ENCODE results near the gene PILRA. TPM values are rescaled to one million over a fixed set of nuclear protein-coding genes. Genes with fewer than 3 reads are reported as not detected.
"Not testable (repeated sequence)": the region's sequence is repeated elsewhere in the genome, so short reads cannot be mapped to it uniquely, and the experiment has no call there.

Gene PILRA
- total and polyA plus RNA-seq, 9 donors = 1.3 to 6.1 (median 2.3) TPM

DNA sequence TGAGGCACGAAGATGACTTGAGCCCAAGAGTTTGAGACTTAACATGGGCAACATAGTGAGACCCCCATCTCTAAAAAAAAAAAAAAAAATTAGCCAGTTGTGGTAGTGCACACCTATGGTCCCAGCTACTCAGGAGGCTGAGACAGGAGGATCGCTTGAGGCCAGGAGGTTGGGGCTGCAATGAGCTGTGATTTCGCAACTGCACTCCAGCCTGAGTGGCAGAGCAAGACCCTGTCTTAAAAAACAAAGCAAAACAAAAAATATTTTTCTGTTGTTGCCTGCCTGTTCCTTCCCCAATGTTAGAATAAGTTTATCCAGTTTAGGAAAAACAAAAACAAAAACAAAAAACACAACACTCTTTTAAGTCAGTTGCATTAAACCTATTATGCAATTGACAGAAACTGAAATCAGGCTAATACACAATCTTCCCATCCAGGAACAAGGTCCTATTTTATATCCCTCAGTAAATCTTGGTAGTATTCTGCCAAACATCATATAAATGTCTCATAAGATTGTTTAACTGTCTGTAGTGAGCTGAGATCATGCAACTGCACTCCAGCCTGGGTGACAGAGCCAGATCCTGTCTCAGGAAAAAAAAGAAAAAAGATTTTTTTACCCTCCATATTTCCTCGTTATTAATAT is 4.9 kb downstream of the PILRA start:
- H3K27ac ChIP-seq (ENCODE audit: low read length) = no peak overlapping the region
- H3K4me1 ChIP-seq (ENCODE audit: control insufficient read depth, insufficient read depth, low read length) = peaks cover 4% of the 10 kb centered on the region
- 80% methylated on average over 1 of the region's 4 CpGs for WGBS (ENCODE audit: insufficient coverage)
- H3K4me3 ChIP-seq (ENCODE audit: low read length) = no peak overlapping the region
- no peaks in the 10 kb centered on the region for H3K9me3 ChIP-seq (replicated peaks; ENCODE audit: control insufficient read depth, low read depth, low read length)
- no peaks in the 10 kb centered on the region for H3K36me3 ChIP-seq (ENCODE audit: control insufficient read depth, insufficient read depth, low read length)
- no peak for DNase-seq
- no peaks in the 10 kb centered on the region for H3K27me3 ChIP-seq (ENCODE audit: control insufficient read depth, insufficient read depth, low read length)

DNA sequence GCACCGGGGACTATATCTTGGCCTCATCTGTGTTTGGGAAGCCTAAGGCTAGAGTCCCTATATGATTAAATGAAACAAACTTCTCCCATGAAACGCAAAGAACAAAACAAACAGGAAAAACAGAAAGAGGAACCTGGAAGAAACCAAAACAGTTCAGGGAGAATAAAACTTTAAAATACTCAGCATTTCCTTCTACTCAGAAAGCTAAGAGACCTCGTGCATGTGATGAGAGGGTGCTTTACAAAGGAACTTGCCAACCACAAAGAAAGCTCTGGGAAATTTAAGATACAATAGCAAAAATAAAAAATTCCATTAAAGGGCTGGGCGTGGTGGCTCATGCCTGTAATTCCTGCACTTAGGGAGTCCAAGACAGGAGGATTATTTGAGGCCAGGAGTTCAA is 6.9 kb downstream of the PILRA start:
- DNase-seq = peak; percentile 69
- Histone ChIP-seq H3K27ac (ENCODE audit: low read length) (peak overlapping the region; percentile 38), H3K4me1 (ENCODE audit: control insufficient read depth, insufficient read depth, low read length) (peaks cover 2% of the 10 kb centered on the region), H3K36me3 (ENCODE audit: control insufficient read depth, insufficient read depth, low read length) (no peaks in the 10 kb centered on the region), H3K4me3 (ENCODE audit: low read length) (no peak overlapping the region), H3K27me3 (ENCODE audit: control insufficient read depth, insufficient read depth, low read length) (no peaks in the 10 kb centered on the region), H3K9me3 (replicated peaks; ENCODE audit: control insufficient read depth, low read depth, low read length) (no peaks in the 10 kb centered on the region)
- WGBS (ENCODE audit: insufficient coverage) = 40% methylated on average over 1 of the region's 4 CpGs

DNA sequence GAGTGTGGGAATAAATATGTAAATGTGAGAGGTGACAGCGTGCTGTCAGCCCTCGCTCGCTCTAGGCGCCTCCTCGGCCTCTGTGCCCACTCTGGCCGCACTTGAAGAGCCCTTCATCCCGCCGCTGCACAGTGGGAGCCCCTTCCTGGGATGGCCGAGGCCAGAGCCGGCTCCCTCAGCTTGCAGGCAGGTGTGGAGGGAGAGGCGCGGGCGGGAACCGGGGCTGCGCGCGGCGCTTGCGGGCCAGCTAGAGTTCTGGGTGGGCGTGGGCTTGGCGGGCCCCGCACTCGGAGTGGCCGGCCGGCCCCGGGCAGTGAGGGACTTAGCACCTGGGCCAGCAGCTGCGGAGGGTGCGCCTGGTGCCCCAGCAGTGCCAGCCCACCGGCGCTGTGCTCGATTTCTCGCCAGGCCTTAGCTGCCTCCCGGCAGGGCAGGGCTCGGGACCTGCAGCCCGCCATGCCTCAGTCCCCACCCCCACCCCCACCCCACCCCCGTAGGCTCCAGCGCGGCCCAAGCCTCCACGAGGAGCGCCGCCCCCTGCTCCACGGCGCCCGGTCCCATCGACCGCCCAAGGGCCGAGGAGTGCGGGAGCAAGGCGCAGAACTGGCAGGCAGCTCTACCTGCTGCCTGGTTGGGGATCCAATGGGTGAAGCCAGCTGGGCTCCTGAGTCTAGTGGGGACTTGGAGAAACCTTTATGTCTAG is 8.4 kb downstream of the PILRA start:
- not testable (repeated sequence) for H3K4me3 ChIP-seq (ENCODE audit: low read length); H3K27ac ChIP-seq (ENCODE audit: low read length); DNase-seq; H3K9me3 ChIP-seq (replicated peaks; ENCODE audit: control insufficient read depth, low read depth, low read length); H3K36me3 ChIP-seq (ENCODE audit: control insufficient read depth, insufficient read depth, low read length); H3K4me1 ChIP-seq (ENCODE audit: control insufficient read depth, insufficient read depth, low read length); H3K27me3 ChIP-seq (ENCODE audit: control insufficient read depth, insufficient read depth, low read length)
- WGBS (ENCODE audit: insufficient coverage) = 84% methylated on average over 33 of the region's 49 CpGs

DNA sequence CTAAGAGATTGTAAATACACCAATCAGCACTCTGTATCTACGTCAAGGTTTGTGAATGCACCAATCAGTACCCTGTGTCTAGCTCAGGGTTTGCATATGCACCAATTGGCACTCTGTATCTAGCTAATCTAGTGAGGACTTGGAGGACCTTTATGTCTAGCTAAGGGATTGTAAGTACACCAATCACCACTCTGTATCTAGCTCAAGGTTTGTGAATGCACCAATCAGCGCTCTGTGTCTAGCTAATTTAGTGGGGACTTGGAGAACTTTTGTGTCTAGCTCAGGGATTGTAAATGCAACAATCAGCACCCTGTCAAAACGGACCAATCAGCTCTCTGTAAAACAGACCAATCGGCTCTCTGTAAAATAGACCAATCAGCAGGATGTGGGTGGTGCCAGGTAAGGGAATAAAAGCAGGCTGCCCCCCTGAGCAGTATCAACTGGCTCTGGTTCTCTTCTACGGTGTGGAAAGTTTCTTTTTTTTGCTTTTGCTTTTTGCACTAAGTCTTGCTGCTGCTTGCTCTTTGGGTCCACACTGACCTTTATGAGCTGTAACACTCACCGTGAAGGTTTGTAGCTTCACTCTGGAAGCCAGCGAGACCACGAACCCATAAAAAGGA is 9.1 kb downstream of the PILRA start:
- not testable (repeated sequence) for H3K36me3 ChIP-seq (ENCODE audit: control insufficient read depth, insufficient read depth, low read length); H3K27ac ChIP-seq (ENCODE audit: low read length); H3K4me3 ChIP-seq (ENCODE audit: low read length); H3K4me1 ChIP-seq (ENCODE audit: control insufficient read depth, insufficient read depth, low read length); DNase-seq; H3K9me3 ChIP-seq (replicated peaks; ENCODE audit: control insufficient read depth, low read depth, low read length); H3K27me3 ChIP-seq (ENCODE audit: control insufficient read depth, insufficient read depth, low read length)
- 64% methylated on average over 4 of the region's 8 CpGs for WGBS (ENCODE audit: insufficient coverage)

DNA sequence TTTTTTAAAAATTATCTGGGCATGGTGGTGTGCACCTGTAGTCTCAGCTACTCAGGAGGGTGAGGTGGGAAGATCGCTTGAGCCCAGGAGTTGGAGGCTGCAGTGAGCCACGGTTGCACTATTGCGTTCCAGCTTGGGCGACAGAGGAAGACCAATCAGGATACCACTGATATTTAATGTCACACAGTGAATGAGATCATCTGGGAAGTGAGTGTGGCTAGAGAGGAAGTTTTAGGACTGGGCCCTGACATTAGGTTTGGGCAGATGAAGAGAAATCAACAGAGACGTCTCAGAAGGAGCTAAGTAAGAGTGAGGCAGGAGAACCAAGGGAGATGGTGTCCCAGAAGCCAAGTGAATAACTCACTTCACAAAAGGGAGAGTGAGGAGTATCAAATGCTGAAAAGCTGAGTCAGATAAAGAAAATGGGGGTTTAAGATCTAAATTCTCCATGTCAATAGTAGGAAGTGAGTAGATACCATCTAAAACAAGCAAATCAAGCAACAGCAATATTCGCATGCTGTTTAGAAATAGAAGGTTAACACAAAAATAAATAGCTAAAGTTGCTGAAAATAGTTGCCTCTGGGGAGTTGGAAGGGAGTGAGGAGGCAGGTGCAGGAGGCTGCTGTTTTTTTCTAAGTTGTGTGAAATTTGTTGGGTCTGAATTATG is 11.5 kb downstream of the PILRA start:
- H3K4me1 ChIP-seq (ENCODE audit: control insufficient read depth, insufficient read depth, low read length) = peaks cover 2% of the 10 kb centered on the region
- no peaks in the 10 kb centered on the region for H3K9me3 ChIP-seq (replicated peaks; ENCODE audit: control insufficient read depth, low read depth, low read length)
- 80% methylated on average over 3 of the region's 6 CpGs for WGBS (ENCODE audit: insufficient coverage)
- H3K27ac ChIP-seq (ENCODE audit: low read length) = no peak overlapping the region
- H3K4me3 ChIP-seq (ENCODE audit: low read length) = no peak overlapping the region
- H3K27me3 ChIP-seq (ENCODE audit: control insufficient read depth, insufficient read depth, low read length) = no peaks in the 10 kb centered on the region
- H3K36me3 ChIP-seq (ENCODE audit: control insufficient read depth, insufficient read depth, low read length) = no peaks in the 10 kb centered on the region
- DNase-seq = no peak

DNA sequence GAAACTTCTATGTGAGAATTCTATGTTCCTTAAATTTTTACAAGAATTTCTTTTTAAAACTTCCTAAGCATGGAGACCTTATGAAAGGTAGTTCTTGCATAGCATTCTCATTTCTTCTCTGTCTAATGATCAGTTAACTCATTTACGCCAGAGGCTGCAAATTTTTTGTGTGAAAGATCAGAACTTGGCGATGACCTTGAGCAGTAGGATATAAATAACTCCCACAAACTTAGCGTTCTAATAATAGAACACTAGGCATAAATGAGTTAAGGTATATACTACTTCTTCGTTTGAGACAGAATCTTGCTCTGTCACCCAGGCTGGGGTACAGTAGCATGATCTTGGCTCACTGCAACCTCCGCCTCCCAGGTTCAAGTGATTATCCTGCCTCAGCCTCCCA is 13.7 kb downstream of the PILRA start:
- Histone ChIP-seq H3K4me1 (ENCODE audit: control insufficient read depth, insufficient read depth, low read length) (peaks cover 2% of the 10 kb centered on the region), H3K9me3 (replicated peaks; ENCODE audit: control insufficient read depth, low read depth, low read length) (no peaks in the 10 kb centered on the region), H3K36me3 (ENCODE audit: control insufficient read depth, insufficient read depth, low read length) (no peaks in the 10 kb centered on the region), H3K27me3 (ENCODE audit: control insufficient read depth, insufficient read depth, low read length) (no peaks in the 10 kb centered on the region), H3K27ac (ENCODE audit: low read length) (no peak overlapping the region), H3K4me3 (ENCODE audit: low read length) (no peak overlapping the region)
- no peak for DNase-seq
- no CpG with 5 or more reads among the region's 5 CpGs for WGBS (ENCODE audit: insufficient coverage)

DNA sequence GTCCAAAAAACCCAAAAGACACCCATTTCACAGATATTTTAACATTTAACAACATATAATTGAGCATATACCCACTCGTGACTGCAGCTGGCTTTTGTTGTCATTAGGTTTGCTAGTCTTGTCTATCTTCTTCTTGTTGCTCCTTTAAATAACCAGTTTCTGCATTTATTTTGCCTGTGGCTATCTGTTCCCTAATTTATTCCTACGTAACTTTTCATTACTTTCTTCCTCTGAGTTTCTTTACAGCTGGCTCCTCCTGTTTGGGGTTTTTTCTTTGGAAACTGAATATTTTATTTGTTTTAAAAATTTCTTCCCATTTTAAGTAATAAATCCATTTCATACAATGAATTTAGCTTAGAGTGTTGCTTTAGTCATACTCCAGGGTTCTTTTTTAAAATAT is 14.4 kb downstream of the PILRA start:
- Histone ChIP-seq H3K4me3 (ENCODE audit: low read length) (no peak overlapping the region), H3K27me3 (ENCODE audit: control insufficient read depth, insufficient read depth, low read length) (no peaks in the 10 kb centered on the region), H3K4me1 (ENCODE audit: control insufficient read depth, insufficient read depth, low read length) (peaks cover 2% of the 10 kb centered on the region), H3K36me3 (ENCODE audit: control insufficient read depth, insufficient read depth, low read length) (no peaks in the 10 kb centered on the region), H3K27ac (ENCODE audit: low read length) (no peak overlapping the region), H3K9me3 (replicated peaks; ENCODE audit: control insufficient read depth, low read depth, low read length) (no peaks in the 10 kb centered on the region)
- 50% methylated on average over 1 of the region's 2 CpGs for WGBS (ENCODE audit: insufficient coverage)
- no peak for DNase-seq

DNA sequence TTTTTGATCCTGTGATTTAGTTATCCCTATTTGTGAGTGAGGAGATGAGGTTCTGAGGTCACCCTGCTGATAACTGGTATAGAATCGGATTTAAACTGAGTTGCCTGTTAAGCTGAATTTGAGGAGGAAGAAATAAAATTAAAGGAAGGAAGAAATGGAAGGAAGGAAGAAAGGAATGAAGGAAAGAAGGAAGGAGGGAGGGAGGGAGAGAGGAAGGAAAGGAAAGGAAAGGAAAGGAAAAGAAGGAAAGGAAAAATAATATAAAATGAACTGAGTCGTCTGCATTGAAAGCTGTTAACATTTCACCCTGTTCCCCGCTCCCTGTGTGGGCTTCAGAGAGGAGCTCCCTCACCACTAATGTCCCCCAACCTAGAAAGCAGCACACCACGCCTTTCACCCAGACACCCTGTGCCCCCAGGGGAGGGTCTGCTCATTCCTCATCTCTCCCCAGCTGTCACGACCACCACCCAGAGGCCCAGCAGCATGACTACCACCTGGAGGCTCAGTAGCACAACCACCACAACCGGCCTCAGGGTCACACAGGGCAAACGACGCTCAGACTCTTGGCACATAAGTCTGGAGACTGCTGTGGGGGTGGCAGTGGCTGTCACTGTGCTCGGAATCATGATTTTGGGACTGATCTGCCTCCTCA is 16.3 kb downstream of the PILRA start:
- WGBS (ENCODE audit: insufficient coverage) = 65% methylated on average over 3 of the region's 9 CpGs
- Histone ChIP-seq H3K27ac (ENCODE audit: low read length) (no peak overlapping the region), H3K4me1 (ENCODE audit: control insufficient read depth, insufficient read depth, low read length) (no peaks in the 10 kb centered on the region), H3K27me3 (ENCODE audit: control insufficient read depth, insufficient read depth, low read length) (no peaks in the 10 kb centered on the region), H3K4me3 (ENCODE audit: low read length) (no peak overlapping the region), H3K9me3 (replicated peaks; ENCODE audit: control insufficient read depth, low read depth, low read length) (no peaks in the 10 kb centered on the region), H3K36me3 (ENCODE audit: control insufficient read depth, insufficient read depth, low read length) (no peaks in the 10 kb centered on the region)
- no peak for DNase-seq

DNA sequence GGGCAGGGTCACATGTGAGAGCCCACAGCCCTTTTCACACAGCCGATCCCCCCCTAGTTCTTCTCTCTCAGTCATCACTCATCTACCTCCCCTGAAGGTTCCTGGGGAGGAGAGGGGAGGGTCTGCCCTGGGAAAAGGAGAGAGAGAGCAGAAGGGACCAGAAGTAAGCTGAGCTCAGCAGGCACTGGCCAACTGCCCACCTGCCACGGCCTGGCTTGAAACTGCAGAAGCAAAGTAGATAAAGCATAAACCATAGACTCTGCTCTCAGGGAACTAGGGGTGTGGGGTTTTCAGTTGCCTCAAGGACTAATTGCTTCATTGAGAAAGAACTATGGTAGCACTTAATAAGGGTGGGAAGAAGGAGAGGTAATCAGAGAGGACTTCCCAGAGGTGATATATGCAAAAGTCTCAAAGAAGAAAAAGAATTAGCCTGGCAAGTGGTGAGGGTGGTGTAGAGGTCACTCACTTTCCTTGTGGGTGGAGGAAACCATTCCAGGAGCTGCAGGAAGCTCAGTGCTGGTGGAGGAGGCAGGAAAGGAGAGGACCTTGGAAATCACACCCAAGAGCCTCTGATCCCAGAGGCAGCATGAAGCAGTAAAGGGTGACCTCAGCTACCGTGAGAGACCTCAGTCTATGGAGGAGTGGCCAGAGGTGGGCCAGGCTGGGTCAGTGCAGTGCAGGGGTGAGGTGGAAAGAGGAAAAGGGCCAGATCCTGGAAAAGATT is 17.2 kb downstream of the PILRA start:
- no peak overlapping the region for H3K4me3 ChIP-seq (ENCODE audit: low read length)
- no peaks in the 10 kb centered on the region for H3K27me3 ChIP-seq (ENCODE audit: control insufficient read depth, insufficient read depth, low read length)
- DNase-seq = no peak
- H3K27ac ChIP-seq (ENCODE audit: low read length) = no peak overlapping the region
- 30% methylated on average over 2 of the region's 3 CpGs for WGBS (ENCODE audit: insufficient coverage)
- no peaks in the 10 kb centered on the region for H3K36me3 ChIP-seq (ENCODE audit: control insufficient read depth, insufficient read depth, low read length)
- no peaks in the 10 kb centered on the region for H3K9me3 ChIP-seq (replicated peaks; ENCODE audit: control insufficient read depth, low read depth, low read length)
- H3K4me1 ChIP-seq (ENCODE audit: control insufficient read depth, insufficient read depth, low read length) = no peaks in the 10 kb centered on the region

Measured in muscle of leg (tissue), 11 donors.